Naive thymus-derived CD4-positive, alpha-beta T cell (primary cell): ENCODE data around the gene TP53BP1. TPM values are rescaled to one million over a fixed set of nuclear protein-coding genes. Genes with fewer than 3 reads are reported as not detected.

Experiments
- ATAC-seq: fragments of 150-1000 bp; cut with Tn5 transposase; 2 replicates; pipeline ENCODE4 v1.10.0; 2021; ENCODE audit warnings: mild to moderate bottlenecking, moderate library complexity
- CTCF ChIA-PET: fragments of 350-600 bp; sonication (Branson Sonifier 250); formaldehyde crosslinking; loops from one replicate; lab custom pipeline; 2021; ENCODE audit warnings: antibody characterized with exemption; lab: Charles Lee
- POLR2A ChIA-PET: fragments of 350-600 bp; sonication (Branson Sonifier 250); formaldehyde crosslinking; loops from one replicate; lab custom pipeline; 2021; ENCODE audit warnings: antibody characterized with exemption, inconsistent platforms; lab: Charles Lee
- DNase-seq, 9 donors: peaks; one replicate each; pipeline versions ENCODE4 v3.0.0 to v3.0.0-alpha.2; 2020 to 2022; ENCODE audit warnings: mixed read lengths in 1 of 9
- H3K27ac ChIP-seq: one replicate; pipeline ENCODE4 v1.7.0; 2013; ENCODE audit warnings: mild to moderate bottlenecking, low read depth, low read length, moderate library complexity
- H3K27me3 ChIP-seq, 2 donors: one replicate each; pipeline ENCODE4 v1.7.0; 2013; ENCODE audit warnings: low read length in 2 of 2, mild to moderate bottlenecking in 2 of 2, moderate library complexity in 2 of 2; ENCODE audit not compliant: control insufficient read depth in 2 of 2, insufficient read depth in 2 of 2
- H3K36me3 ChIP-seq, 3 experiments: 1 replicate in 2 of 3; 2 replicates in 1 of 3; pipeline ENCODE4 v1.7.0; 2013; ENCODE audit warnings: low read length in 3 of 3, mild to moderate bottlenecking in 3 of 3, moderate library complexity in 1 of 3; ENCODE audit not compliant: insufficient read depth in 3 of 3, control insufficient read depth in 2 of 3
- H3K4me1 ChIP-seq, 2 donors: one replicate each; pipeline ENCODE4 v1.7.0; 2013; ENCODE audit warnings: low read length in 2 of 2, mild to moderate bottlenecking in 2 of 2, moderate library complexity in 1 of 2; ENCODE audit not compliant: control insufficient read depth in 2 of 2, insufficient read depth in 2 of 2
- H3K4me3 ChIP-seq: 2 replicates; pipeline ENCODE4 v1.7.0; 2013; ENCODE audit warnings: mild to moderate bottlenecking, low read length
- H3K9me3 ChIP-seq, 3 experiments: 1 replicate in 2 of 3; 2 replicates in 1 of 3; pipeline ENCODE4 v1.7.0; 2013; ENCODE audit warnings: low read length in 3 of 3; ENCODE audit not compliant: control insufficient read depth in 2 of 3
- H3K27ac Mint-ChIP-seq, 9 donors: one replicate each; pipeline ENCODE4 v1.8.0; 2020 to 2022; ENCODE audit warnings: mixed read lengths in 9 of 9, mild to moderate bottlenecking in 8 of 9, moderate library complexity in 5 of 9, inconsistent platforms in 2 of 9
- H3K27me3 Mint-ChIP-seq, 5 donors: one replicate each; pipeline ENCODE4 v1.8.0; 2021 to 2022; ENCODE audit warnings: mixed read lengths in 5 of 5, mild to moderate bottlenecking in 1 of 5
- H3K36me3 Mint-ChIP-seq, 5 donors: one replicate each; pipeline ENCODE4 v1.8.0; 2020 to 2022; ENCODE audit warnings: mixed read lengths in 5 of 5, mild to moderate bottlenecking in 3 of 5, inconsistent platforms in 1 of 5
- H3K4me1 Mint-ChIP-seq, 7 donors: one replicate each; pipeline ENCODE4 v1.8.0; 2020 to 2022; ENCODE audit warnings: mixed read lengths in 7 of 7, mild to moderate bottlenecking in 3 of 7, inconsistent platforms in 1 of 7
- H3K4me3 Mint-ChIP-seq, 10 donors: one replicate each; pipeline ENCODE4 v1.8.0; 2020 to 2022; ENCODE audit warnings: mild to moderate bottlenecking in 10 of 10, mixed read lengths in 10 of 10, moderate library complexity in 6 of 10, inconsistent platforms in 2 of 10
- H3K9me3 Mint-ChIP-seq, 11 donors: one replicate each; pipeline ENCODE4 v1.8.0; 2020 to 2022; ENCODE audit warnings: mixed read lengths in 11 of 11, mild to moderate bottlenecking in 4 of 11, inconsistent platforms in 1 of 11, moderate library complexity in 1 of 11
- intact Hi-C, 2 donors: fragments of 100-400 bp; cut with micrococcal nuclease; formaldehyde crosslinking; loops; one replicate each; pipeline ENCODE4 v1.15.1; 2023
- polyA plus RNA-seq, 2 donors: library from polyadenylated mRNA; unstranded; fragments of 300-500 nt; fragmentation: Illumina TruSeq; gene quantifications; one replicate each; pipeline ENCODE4 v1.2.3, GENCODE V29; 2021
- total RNA-seq, 6 experiments: library from RNA in 5 of 6; stranded (reverse) in 5 of 6; gene quantifications; 1 replicate in 5 of 6; 2 replicates in 1 of 6; pipeline ENCODE4 v1.2.3 and lab custom pipeline; 2021 to 2026

Gene TP53BP1
- total and polyA plus RNA-seq, 7 experiments from 2014 or later: 9.3 to 41.6 (median 34.6) TPM

- no peak overlapping the region for H3K4me3 Mint-ChIP-seq
- no peaks in the 10 kb centered on the region for H3K27me3 ChIP-seq
Observed at GRCh38 chr15:43487271-43487895, 5.6 kb downstream of the TP53BP1 start.

GRCh38 chr15:43484455-43484854 is 8.5 kb downstream of the TP53BP1 start:
- H3K4me3 ChIP-seq: no peak overlapping the region
- CTCF ChIA-PET: interaction anchor here (0.7 to 2.4 kb wide), 4 partner anchors 23 to 1823 kb away, joined by 3 to 14 read pairs (median 5); no protein-coding TSS in a partner anchor
- POLR2A ChIA-PET: interaction anchor here (1.5 kb wide), 1 partner anchor 29 kb away, joined by 7 read pairs; no protein-coding TSS in a partner anchor
- Mint-ChIP-seq H3K4me1 (peaks cover 17 to 27% (median 23%) of the 10 kb centered on the region in 7 donors), H3K4me3 (no peak overlapping the region), H3K9me3 (no peaks in the 10 kb centered on the region), H3K36me3 (peaks cover 11 to 23% (median 16%) of the 10 kb centered on the region in 5 donors), H3K27me3 (no peaks in the 10 kb centered on the region), H3K27ac (peak overlapping the region in 3 of 9 donors; percentile 12 to 23 (median 13))
- ATAC-seq (no peak), DNase-seq (no peak)
- H3K4me1 ChIP-seq: no peaks in the 10 kb centered on the region
- no peak overlapping the region for H3K27ac ChIP-seq
- H3K27me3 ChIP-seq: no peaks in the 10 kb centered on the region
- H3K36me3 ChIP-seq: peaks cover 0 to 16% (median 5%) of the 10 kb centered on the region in 3 experiments
- intact Hi-C loops: loop anchor here in 1 of 2 donors (5.0 kb wide), 1 partner anchor 58 kb away; no protein-coding TSS in a partner anchor
- no peaks in the 10 kb centered on the region for H3K9me3 ChIP-seq

More at GRCh38 chr15:43487271-43487895, 5.6 kb downstream of the TP53BP1 start:
- peaks cover 5 to 6% of the 10 kb centered on the region in 2 donors for H3K4me1 ChIP-seq
- peaks cover 0 to 11% (median 0%) of the 10 kb centered on the region in 3 experiments for H3K36me3 ChIP-seq
- H3K4me1 Mint-ChIP-seq: peaks cover 29 to 46% (median 36%) of the 10 kb centered on the region in 7 donors
- intact Hi-C loops: no loop called here
- no peak overlapping the region for H3K27ac ChIP-seq
- no peaks in the 10 kb centered on the region for H3K9me3 Mint-ChIP-seq
- H3K36me3 Mint-ChIP-seq: peaks cover 8 to 16% (median 12%) of the 10 kb centered on the region in 5 donors
- no peaks in the 10 kb centered on the region for H3K9me3 ChIP-seq
- H3K27ac Mint-ChIP-seq: no peak overlapping the region
- DNase-seq (no peak), ATAC-seq (no peak)
- H3K27me3 Mint-ChIP-seq: no peaks in the 10 kb centered on the region
- CTCF ChIA-PET: no interaction called here
- no peak overlapping the region for H3K4me3 ChIP-seq
- POLR2A ChIA-PET: interaction anchor here (0.6 to 1.5 kb wide), 2 partner anchors 23 to 120 kb away, joined by 3 read pairs; no protein-coding TSS in a partner anchor

GRCh38 chr15:43483297-43484128 is 9.4 kb downstream of the TP53BP1 start:
- peak in 5 of 9 donors; percentile 17 to 50 (median 33) for DNase-seq
- POLR2A ChIA-PET: interaction anchor here (1.5 kb wide), 1 partner anchor 30 kb away, joined by 7 read pairs; no protein-coding TSS in a partner anchor

GRCh38 chr15:43473885-43474284 is 19.1 kb downstream of the TP53BP1 start:
- Mint-ChIP-seq H3K4me1 (peaks cover 0 to 2% (median 0%) of the 10 kb centered on the region in 7 donors), H3K9me3 (no peaks in the 10 kb centered on the region), H3K27ac (no peak overlapping the region), H3K27me3 (no peaks in the 10 kb centered on the region), H3K4me3 (no peak overlapping the region), H3K36me3 (peaks cover 20 to 77% (median 50%) of the 10 kb centered on the region in 5 donors)
- no peak for ATAC-seq
- no peaks in the 10 kb centered on the region for H3K4me1 ChIP-seq
- CTCF ChIA-PET: no interaction called here
- POLR2A ChIA-PET: no interaction called here
- no peak for DNase-seq
- no peaks in the 10 kb centered on the region for H3K9me3 ChIP-seq
- intact Hi-C loops: no loop called here
- H3K4me3 ChIP-seq: no peak overlapping the region
- H3K27me3 ChIP-seq: no peaks in the 10 kb centered on the region
- peaks cover 10 to 62% (median 11%) of the 10 kb centered on the region in 3 experiments for H3K36me3 ChIP-seq
- H3K27ac ChIP-seq: no peak overlapping the region

More at GRCh38 chr15:43483297-43484128, 9.4 kb downstream of the TP53BP1 start:
- Mint-ChIP-seq H3K27ac (peak overlapping the region in 1 of 9 donors; percentile 12), H3K27me3 (no peaks in the 10 kb centered on the region), H3K4me3 (no peak overlapping the region), H3K9me3 (no peaks in the 10 kb centered on the region), H3K4me1 (peaks cover 11 to 19% (median 16%) of the 10 kb centered on the region in 7 donors), H3K36me3 (peaks cover 13 to 32% (median 16%) of the 10 kb centered on the region in 5 donors)
- no peak for ATAC-seq
- Histone ChIP-seq H3K4me1 (no peaks in the 10 kb centered on the region), H3K9me3 (no peaks in the 10 kb centered on the region), H3K27ac (no peak overlapping the region), H3K27me3 (no peaks in the 10 kb centered on the region), H3K4me3 (no peak overlapping the region), H3K36me3 (peaks cover 8 to 26% (median 8%) of the 10 kb centered on the region in 3 experiments)
- CTCF ChIA-PET: interaction anchor here (1.2 to 2.4 kb wide), 4 partner anchors 24 to 32 kb away, joined by 3 to 14 read pairs (median 8); no protein-coding TSS in a partner anchor
- intact Hi-C loops: loop anchor here (1.0 to 5.0 kb wide), 3 partner anchors 27 to 59 kb away; no protein-coding TSS in a partner anchor

- intact Hi-C loops: no loop called here
- Histone ChIP-seq H3K4me3 (no peak overlapping the region), H3K9me3 (no peaks in the 10 kb centered on the region), H3K27ac (no peak overlapping the region), H3K27me3 (no peaks in the 10 kb centered on the region), H3K4me1 (no peaks in the 10 kb centered on the region), H3K36me3 (peaks cover 7 to 62% (median 11%) of the 10 kb centered on the region in 3 experiments)
- Mint-ChIP-seq H3K27ac (no peak overlapping the region), H3K4me1 (no peaks in the 10 kb centered on the region), H3K27me3 (no peaks in the 10 kb centered on the region), H3K36me3 (peaks cover 9 to 65% (median 32%) of the 10 kb centered on the region in 5 donors), H3K9me3 (no peaks in the 10 kb centered on the region), H3K4me3 (no peak overlapping the region)
- DNase-seq: no peak
- ChIA-PET POLR2A (interaction anchor here (0.7 kb wide), 1 partner anchor 474 kb away, joined by 4 read pairs; no protein-coding TSS in a partner anchor), CTCF (no interaction called here)
- no peak for ATAC-seq
Observed at GRCh38 chr15:43471975-43472374, 21.0 kb downstream of the TP53BP1 start.

GRCh38 chr15:43469867-43470266 is 23.1 kb downstream of the TP53BP1 start:
- Mint-ChIP-seq H3K4me3 (no peak overlapping the region), H3K36me3 (peaks cover 9 to 65% (median 25%) of the 10 kb centered on the region in 5 donors), H3K4me1 (peaks cover 0 to 3% (median 0%) of the 10 kb centered on the region in 7 donors), H3K27ac (peak overlapping the region in 1 of 9 donors; percentile 4), H3K27me3 (no peaks in the 10 kb centered on the region), H3K9me3 (no peaks in the 10 kb centered on the region)
- ATAC-seq (no peak), DNase-seq (no peak)
- intact Hi-C loops: no loop called here
- Histone ChIP-seq H3K4me3 (no peak overlapping the region), H3K9me3 (no peaks in the 10 kb centered on the region), H3K27me3 (no peaks in the 10 kb centered on the region), H3K4me1 (no peaks in the 10 kb centered on the region), H3K36me3 (peaks cover 5 to 62% (median 7%) of the 10 kb centered on the region in 3 experiments), H3K27ac (no peak overlapping the region)
- ChIA-PET POLR2A (no interaction called here), CTCF (no interaction called here)
